ENCODE results near the gene LCN2.
A peak's percentile ranks its signal among the peaks of the same experiment; 100 is the strongest.

The LCN2 gene

GRCh38 chr9:128151309-128152132, 2.3 kb downstream of the LCN2 start:
- DNase-seq = no peak

DNA sequence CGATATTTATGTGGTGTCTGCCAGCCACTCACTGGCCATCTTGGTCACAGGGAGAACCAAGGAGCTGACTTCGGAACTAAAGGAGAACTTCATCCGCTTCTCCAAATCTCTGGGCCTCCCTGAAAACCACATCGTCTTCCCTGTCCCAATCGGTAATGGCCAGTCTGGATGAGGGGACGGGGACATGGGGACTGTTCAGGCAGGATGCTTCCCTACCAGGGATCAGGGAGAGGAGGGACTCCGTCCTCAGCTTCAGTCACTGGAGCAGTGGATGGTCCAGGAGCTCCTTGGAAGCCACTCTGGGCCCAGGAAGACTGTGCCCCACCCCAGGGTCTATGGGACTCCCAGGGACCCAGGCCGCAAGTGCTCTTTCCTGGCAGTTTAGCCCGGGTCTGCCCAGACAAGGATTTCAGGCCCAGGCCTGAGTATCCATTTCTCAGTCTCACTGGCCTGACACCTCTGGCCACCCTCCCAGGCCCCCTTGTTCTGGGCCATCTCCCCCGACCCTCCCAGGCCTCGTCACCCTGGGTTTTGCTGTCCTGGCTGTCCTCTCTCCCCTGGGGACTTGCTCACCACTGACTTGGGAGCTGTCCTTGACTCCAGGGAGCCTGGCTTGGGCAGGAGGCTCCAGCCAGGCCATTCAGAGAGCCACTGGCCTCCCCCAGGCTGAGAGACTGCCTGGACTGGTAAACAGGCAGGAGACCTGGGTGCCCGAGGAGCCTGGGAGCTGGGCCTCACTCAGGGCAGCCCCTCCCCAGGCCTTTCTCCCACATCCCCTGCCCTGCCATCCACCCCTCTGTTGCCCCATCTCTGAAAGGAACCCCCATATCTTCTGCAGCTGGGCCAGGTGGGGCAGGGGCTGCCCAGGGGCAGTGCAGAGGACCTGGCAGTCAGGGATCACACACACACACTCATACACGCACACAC, 3.1 kb downstream of the LCN2 start:
- DNase-seq = no peak

- DNase-seq = no peak
Observed at GRCh38 chr9:128153060-128153946, 4.0 kb downstream of the LCN2 start.

DNA sequence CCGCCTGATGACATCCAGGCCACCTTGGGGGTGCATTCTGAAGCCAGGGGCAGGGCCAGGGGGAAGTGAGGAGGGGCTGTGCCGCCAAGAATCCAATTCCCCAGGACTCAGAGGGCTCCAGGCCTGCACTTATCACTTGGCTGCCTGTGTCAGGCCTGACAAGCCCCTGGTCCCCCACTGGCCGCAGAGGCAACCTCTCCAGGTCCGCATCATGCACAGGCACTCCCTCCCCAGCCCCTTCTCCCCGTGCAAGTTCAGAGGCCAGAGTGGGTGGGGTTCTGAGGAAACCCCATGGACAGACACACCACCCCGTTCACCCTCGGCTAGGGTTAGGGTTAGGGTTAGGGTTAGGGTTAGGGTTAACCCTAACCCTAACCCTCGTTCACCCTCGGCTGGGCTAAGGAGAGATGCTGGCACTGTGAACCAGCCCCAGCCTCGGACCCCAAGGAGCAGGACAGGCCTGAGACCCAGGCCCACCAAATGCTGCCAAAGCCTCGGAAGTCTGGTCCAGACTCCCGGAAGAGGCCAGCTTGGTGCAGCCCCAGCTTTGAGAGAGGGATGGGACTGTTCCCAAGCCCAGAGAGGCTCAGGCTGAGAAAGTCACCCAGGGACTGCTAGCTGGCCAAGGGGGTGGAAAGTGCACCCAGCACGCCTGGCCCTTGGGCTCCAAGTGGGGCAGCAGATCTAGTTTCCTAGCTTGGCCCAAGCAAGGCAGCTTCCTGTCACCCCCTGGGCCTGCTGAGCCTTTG, 4.9 kb downstream of the LCN2 start:
- DNase-seq = no peak

DNA sequence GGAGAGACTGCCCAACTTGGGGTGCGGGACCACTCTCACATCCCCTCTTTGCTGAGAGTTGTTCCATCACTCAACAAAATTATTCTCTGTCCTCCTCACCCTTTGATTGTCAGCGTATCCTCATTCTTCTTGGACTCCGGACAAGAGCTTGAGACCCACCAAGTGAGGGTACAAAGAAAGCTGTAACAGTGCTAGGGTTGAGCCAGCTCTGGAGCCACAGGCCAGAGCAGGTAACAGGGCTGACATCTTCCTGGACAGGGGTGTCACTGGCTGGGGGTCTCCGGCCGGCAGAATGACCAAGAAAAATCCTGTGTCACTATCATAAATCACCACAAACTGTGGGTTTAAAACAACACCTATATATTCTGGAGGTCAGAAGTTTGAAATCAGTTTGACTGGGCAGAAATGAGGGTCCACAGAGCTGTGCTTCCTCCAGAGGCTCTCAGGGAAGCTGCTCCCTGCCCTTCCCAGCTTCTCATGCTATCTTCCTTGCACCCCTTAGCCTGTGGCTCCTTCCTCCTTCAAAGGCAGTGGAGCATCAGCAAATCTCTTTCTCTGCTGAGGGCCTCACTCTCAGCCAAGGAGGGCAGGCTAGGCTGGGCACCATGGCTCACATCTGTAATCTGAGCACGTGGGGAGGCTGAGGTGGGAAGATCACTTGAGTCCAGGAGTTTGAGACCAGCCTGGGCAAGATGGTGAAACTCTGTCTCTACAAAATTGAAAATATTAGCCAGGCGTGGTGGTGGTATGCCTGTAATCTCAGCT, 6.7 kb downstream of the LCN2 start:
- no peak for DNase-seq

DNA sequence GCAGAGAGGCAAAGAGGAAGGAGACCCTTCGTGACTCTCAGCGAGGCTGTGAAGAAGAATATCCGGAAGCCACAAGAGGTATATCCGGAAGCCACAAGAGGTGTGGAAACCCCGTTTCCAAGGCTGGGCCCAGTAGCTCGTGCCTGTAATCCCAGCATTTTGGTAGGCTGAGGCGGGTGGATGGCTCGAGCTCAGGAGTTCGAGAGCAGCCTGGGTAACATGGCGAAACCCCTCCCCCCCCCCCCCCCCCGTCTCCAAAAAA, 10.2 kb downstream of the LCN2 start:
- peak; percentile 31 for DNase-seq

DNA sequence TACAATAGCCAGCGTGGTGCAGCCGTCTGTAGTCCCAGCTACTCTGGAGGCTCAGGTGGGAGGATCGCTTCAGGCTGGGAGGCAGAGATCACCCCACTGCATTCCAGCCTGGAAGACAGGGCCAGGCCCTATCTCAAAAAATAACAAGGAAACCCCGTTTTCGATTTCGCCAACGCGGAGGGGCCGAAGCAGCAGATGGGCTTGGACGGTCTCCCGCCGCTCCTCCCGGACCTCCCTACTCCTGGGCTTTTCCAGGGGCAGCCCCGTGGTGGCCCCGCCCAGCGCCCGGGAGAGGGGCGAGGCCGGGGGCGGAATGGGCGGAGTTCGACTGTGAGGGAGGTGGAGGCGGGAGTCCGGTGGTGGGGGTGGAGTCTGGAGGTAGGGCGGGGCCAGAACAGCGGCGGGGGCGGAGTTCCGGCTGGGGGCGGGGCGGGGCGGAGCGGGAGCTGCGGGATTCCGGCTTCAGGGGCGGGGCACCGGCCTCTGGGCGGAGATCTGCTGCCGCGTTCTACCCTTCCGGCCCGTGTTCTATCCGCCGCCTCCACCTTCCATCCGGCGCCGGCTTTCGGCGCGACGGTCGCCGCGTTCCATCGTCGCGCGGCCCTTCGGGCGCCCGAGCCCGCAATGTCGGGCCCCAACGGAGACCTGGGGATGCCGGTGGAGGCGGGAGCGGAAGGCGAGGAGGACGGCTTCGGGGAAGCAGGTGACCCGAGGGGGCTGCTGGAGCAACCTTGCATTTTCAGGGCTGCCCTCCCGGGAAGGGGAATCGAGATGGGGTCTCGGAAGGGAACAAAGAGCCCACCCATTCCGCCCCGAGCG, 10.7 kb downstream of the LCN2 start, which contains the start of gene BBLN:
Gene BBLN, plus strand, starts transcription at position 482 of the 819 bp plus-strand sequence. Its CDS starts 143 bp downstream, at position 625.
- peak; percentile 96 for DNase-seq

DNA sequence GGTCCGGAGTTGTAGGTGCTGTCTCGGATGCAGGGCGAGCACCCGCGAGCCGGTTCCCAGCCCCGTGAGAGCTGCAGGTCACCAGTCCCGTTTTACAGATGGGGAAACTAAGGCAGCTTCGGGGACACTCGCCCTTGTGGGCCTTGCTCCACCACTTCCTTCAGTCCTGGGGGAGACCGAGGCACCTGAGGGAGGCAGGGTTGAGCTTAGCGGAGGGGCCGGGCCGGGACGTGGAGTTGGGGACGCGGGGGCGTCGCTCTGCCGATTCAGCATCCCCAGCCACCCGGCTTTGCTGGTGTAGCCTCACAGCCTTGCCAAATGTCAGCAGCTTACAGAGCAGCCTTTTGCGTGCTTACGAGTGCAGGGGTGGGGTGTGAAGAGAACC, 11.3 kb downstream of the LCN2 start:
- peak; percentile 64 for DNase-seq

DNA sequence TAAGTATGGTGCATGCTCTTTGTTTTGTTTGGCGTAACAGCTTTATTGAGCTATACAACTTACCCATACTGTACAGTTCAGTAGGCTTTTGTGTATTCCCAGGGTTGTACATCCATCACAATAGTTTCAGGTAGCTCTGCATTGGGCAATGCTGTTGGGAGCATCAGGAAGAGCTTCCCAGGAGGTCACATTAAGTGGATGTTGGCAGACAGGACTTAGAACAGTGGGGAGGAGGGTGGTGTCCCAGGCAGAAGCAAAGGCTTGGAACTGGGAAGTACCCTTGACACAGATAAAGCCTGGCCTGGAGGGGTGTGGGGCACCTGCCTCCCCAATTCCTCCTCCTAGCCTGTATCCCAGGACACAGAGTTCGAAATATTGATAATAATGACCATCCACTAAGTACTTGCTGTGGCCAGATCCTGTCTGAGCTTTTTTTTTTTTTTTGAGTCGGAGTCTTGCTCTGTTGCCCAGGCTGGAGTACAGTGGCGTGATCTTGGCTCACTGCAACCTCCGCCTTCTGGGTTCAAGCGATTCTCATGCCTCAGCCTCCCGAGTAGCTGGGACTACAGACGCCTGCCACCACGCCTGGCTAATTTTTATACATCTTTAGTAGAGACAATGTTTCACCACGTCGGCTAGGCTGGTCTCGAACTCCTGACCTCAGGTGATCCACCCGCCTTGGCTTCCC, 12.1 kb downstream of the LCN2 start:
- DNase-seq = no peak

- no peak for DNase-seq
Observed at GRCh38 chr9:128162215-128163026, 13.2 kb downstream of the LCN2 start.

DNA sequence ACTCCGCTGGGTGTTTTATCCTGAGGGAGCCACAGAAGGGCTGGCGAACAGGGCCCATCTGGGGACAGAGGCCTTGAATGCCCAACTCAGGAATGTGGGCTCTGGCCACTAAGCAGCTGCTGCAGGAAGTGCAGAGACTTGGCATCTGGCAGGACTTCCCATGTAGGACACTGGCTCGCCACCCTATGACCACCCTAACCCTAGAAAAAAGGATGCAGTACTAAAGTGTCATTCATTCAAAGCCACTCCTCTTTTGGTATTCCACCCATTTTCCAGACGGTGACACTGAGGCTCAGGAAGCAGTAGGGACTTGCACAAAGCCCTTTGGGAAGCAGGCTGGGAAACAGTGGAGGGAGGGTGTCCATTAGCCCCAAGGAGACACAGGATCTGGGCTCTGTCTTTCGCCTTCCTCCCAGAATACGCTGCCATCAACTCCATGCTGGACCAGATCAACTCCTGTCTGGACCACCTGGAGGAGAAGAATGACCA, 13.8 kb downstream of the LCN2 start:
- DNase-seq = no peak

- DNase-seq = no peak
Observed at GRCh38 chr9:128163523-128164306, 14.5 kb downstream of the LCN2 start.

DNA sequence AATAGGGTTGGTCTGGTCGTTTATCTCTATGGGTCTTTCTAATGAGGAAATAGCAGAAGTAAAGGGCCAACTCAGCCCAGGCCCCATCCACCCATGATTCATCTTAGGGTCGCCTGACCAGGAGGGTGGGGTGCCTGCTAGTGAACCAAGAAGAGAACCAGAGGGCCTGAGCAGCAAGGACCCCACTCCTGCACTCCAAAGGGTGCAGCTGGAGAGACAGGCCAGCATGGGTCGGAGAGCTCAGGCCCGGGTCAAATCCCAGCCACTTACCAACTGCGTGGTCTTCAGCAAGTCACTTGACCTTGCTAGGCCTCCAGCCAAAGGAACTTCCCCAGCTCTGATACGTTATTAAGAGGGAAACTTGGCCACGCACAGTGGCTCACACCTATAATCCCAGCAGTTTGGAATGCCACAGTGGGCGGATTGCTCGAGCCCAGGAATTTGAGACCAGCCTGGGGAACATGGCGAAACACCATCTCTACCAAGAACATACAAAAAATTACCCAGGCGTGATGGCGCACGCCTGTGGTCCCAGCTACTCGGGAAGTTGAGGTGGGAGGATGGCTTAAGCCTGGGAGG, 15.1 kb downstream of the LCN2 start:
- no peak for DNase-seq

- DNase-seq = no peak
Observed at GRCh38 chr9:128166169-128166568, 16.9 kb downstream of the LCN2 start.

DNA sequence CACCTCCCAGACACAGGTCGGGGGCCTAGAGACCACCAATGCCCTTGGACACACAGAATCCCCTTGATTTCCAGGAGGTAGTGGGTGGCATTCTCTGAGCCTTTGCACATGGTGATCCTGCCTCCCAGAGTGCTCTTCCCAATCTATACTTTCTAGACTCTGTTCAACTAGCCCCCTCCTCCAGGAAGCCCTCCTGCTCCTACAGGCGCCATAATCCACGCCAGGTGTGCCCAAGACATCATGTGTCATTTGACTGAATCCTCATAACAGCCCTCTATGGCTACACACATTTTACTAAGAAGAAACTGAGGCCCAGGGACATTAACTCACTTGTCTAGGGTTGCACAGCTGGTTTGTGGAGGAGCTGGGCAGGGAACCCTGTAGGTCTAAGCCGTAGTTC, 18.0 kb downstream of the LCN2 start:
- no peak for DNase-seq

GRCh38 chr9:128168731-128169308, 19.6 kb downstream of the LCN2 start:
- DNase-seq = no peak

DNA sequence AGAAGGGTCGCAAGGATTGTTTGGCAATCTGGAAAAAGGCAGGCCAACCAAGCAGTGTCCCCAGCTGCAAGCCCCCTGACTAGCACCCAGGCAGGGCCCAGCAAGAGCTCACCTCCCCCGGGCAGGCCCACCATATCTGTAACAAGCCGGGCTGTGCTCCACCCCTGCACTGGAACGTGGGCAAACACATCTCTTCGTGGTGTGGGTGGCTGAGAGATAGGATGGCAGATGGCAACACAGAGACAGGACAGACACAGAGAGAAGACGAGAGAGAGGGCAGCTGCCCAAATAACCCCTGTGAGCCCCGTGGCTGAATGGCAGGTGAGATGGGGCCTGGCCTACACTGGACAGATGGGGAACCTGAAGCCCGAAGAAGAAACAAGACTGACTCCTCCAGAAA, 20.2 kb downstream of the LCN2 start:
- no peak for DNase-seq
